Measurements from ENCODE around the gene ADAMTS2. TPM values are rescaled to one million over a fixed set of nuclear protein-coding genes. Genes with fewer than 3 reads are reported as not detected.

The ADAMTS2 gene
- polyA plus RNA-seq, 3 donors, result 0.74 to 2.3 TPM; not detected in 1

- Mint-ChIP-seq H3K4me1 (peaks cover 16% of the 10 kb centered on the region), H3K27ac (no peak overlapping the region), H3K9me3 (peaks cover 0 to 14% (median 6%) of the 10 kb centered on the region in 7 donors), H3K4me3 (peak overlapping the region; percentile 54 to 82), H3K27me3 (ENCODE audit: low read depth in 3 of 3) (peaks cover 60 to 73% (median 68%) of the 10 kb centered on the region in 3 donors), H3K36me3 (peaks cover 0 to 8% of the 10 kb centered on the region in 2 donors)
- Histone ChIP-seq H3K27me3 (ENCODE audit: control insufficient read depth in 2 of 2, insufficient read depth in 2 of 2, low read length in 2 of 2) (peaks cover 19 to 61% of the 10 kb centered on the region in 2 donors), H3K9me3 (replicated peaks in 1 of 2; ENCODE audit: control insufficient read depth in 1 of 2, insufficient read depth in 1 of 2, low read length in 2 of 2) (peaks cover 0 to 12% of the 10 kb centered on the region in 2 donors), H3K79me2 (ENCODE audit: insufficient read depth, low read length) (no peaks in the 10 kb centered on the region), H3K36me3 (replicated peaks in 1 of 2; ENCODE audit: control insufficient read depth in 1 of 2, insufficient read depth in 2 of 2, low read length in 2 of 2) (no peaks in the 10 kb centered on the region), H3K27ac (ENCODE audit: low read depth in 1 of 2, low read length in 2 of 2) (no peak overlapping the region), H3K4me1 (ENCODE audit: control insufficient read depth in 1 of 2, insufficient read depth in 2 of 2, low read length in 2 of 2) (peaks cover 10 to 20% of the 10 kb centered on the region in 2 donors), H2AFZ (ENCODE audit: insufficient read depth, low read depth, low read length, poor library complexity, severe bottlenecking) (peak overlapping the region; percentile 35), H3K4me2 (replicated peaks; ENCODE audit: extremely low read depth, low read length, poor library complexity, severe bottlenecking) (peak overlapping the region; percentile 68), H3K9ac (ENCODE audit: insufficient read depth, low read length, poor library complexity, severe bottlenecking) (no peak overlapping the region), H4K20me1 (ENCODE audit: insufficient read depth, low read length) (no peaks in the 10 kb centered on the region), H3K4me3 (replicated peaks in 1 of 3; ENCODE audit: low read depth in 2 of 3, low read length in 3 of 3) (peak overlapping the region in 2 of 3 experiments; percentile 26 to 64)
- peak; percentile 19 for TF ChIP-seq CTCF (IDR thresholded peaks at IDR 0.05)
- intact Hi-C loops (cut with micrococcal nuclease), result no loop called here
- no peak for DNase-seq
- 2% methylated on average over 61 of the region's 63 CpGs for WGBS (ENCODE audit: insufficient coverage)
These were observed 1.4 kb downstream of the ADAMTS2 start for GRCh38 chr5:179343719-179344430.

- Histone ChIP-seq H3K27me3 (ENCODE audit: control insufficient read depth in 2 of 2, insufficient read depth in 2 of 2, low read length in 2 of 2) (peaks cover 19 to 56% of the 10 kb centered on the region in 2 donors), H3K4me3 (replicated peaks in 1 of 3; ENCODE audit: low read depth in 2 of 3, low read length in 3 of 3) (peak overlapping the region in 1 of 3 experiments; percentile 64), H3K27ac (ENCODE audit: low read depth in 1 of 2, low read length in 2 of 2) (no peak overlapping the region), H3K9ac (ENCODE audit: insufficient read depth, low read length, poor library complexity, severe bottlenecking) (no peak overlapping the region), H3K36me3 (replicated peaks in 1 of 2; ENCODE audit: control insufficient read depth in 1 of 2, insufficient read depth in 2 of 2, low read length in 2 of 2) (no peaks in the 10 kb centered on the region), H3K9me3 (replicated peaks in 1 of 2; ENCODE audit: control insufficient read depth in 1 of 2, insufficient read depth in 1 of 2, low read length in 2 of 2) (peaks cover 0 to 12% of the 10 kb centered on the region in 2 donors), H3K4me2 (replicated peaks; ENCODE audit: extremely low read depth, low read length, poor library complexity, severe bottlenecking) (peak overlapping the region; percentile 68), H3K79me2 (ENCODE audit: insufficient read depth, low read length) (no peaks in the 10 kb centered on the region), H4K20me1 (ENCODE audit: insufficient read depth, low read length) (no peaks in the 10 kb centered on the region), H3K4me1 (ENCODE audit: control insufficient read depth in 1 of 2, insufficient read depth in 2 of 2, low read length in 2 of 2) (peaks cover 10 to 20% of the 10 kb centered on the region in 2 donors), H2AFZ (ENCODE audit: insufficient read depth, low read depth, low read length, poor library complexity, severe bottlenecking) (no peak overlapping the region)
- Mint-ChIP-seq H3K4me1 (peaks cover 14% of the 10 kb centered on the region), H3K36me3 (peaks cover 0 to 8% of the 10 kb centered on the region in 2 donors), H3K27me3 (ENCODE audit: low read depth in 3 of 3) (peaks cover 55 to 69% (median 63%) of the 10 kb centered on the region in 3 donors), H3K4me3 (peak overlapping the region in 1 of 2 donors; percentile 82), H3K9me3 (peaks cover 0 to 14% (median 6%) of the 10 kb centered on the region in 7 donors), H3K27ac (no peak overlapping the region)
- intact Hi-C loops (cut with micrococcal nuclease), result no loop called here
- WGBS (ENCODE audit: insufficient coverage), result 27% methylated on average over 17 of the region's 20 CpGs
- no peak for DNase-seq
- no peak for TF ChIP-seq CTCF (IDR thresholded peaks at IDR 0.05)
These were observed 2.1 kb downstream of the ADAMTS2 start for GRCh38 chr5:179343021-179343718.
